Dendritic cell treated with granulocyte-macrophage colony-stimulating factor and Interleukin-4, amounts not matched to agents 40 ng/mL and 50 ng/mL, for 4 days (primary cell): ENCODE results near the gene RNF152.
"Not testable (repeated sequence)": the region's sequence is repeated elsewhere in the genome, so short reads cannot be mapped to it uniquely, and the experiment has no call there.

ENCODE experiments used
- H3K27ac Mint-ChIP-seq: one replicate; pipeline ENCODE4 v1.8.0; 2022; ENCODE audit warnings: mild to moderate bottlenecking, mixed read lengths
- H3K27me3 Mint-ChIP-seq: one replicate; pipeline ENCODE4 v1.8.0; 2022; ENCODE audit warnings: mild to moderate bottlenecking, mixed read lengths
- H3K36me3 Mint-ChIP-seq: one replicate; pipeline ENCODE4 v1.8.0; 2022; ENCODE audit warnings: low read depth, mixed read lengths
- H3K4me1 Mint-ChIP-seq: one replicate; pipeline ENCODE4 v1.8.0; 2022; ENCODE audit warnings: low read depth, mixed read lengths
- H3K4me3 Mint-ChIP-seq: one replicate; pipeline ENCODE4 v1.8.0; 2022; ENCODE audit warnings: mild to moderate bottlenecking, moderate library complexity, mixed read lengths
- H3K9me3 Mint-ChIP-seq: one replicate; pipeline ENCODE4 v1.8.0; 2022; ENCODE audit warnings: mixed read lengths
- intact Hi-C: fragments of 100-400 bp; cut with micrococcal nuclease; formaldehyde crosslinking; loops from one replicate; pipeline ENCODE4 v1.15.0; 2022

The RNF152 gene

GRCh38 chr18:61803393-61803792 is 89.4 kb downstream of the RNF152 start:
- no peaks in the 10 kb centered on the region for H3K36me3 Mint-ChIP-seq
- peaks cover 4% of the 10 kb centered on the region for H3K27me3 Mint-ChIP-seq
- intact Hi-C loops: no loop called here
- no peak overlapping the region for H3K27ac Mint-ChIP-seq
- no peaks in the 10 kb centered on the region for H3K9me3 Mint-ChIP-seq
- H3K4me3 Mint-ChIP-seq: no peak overlapping the region
- H3K4me1 Mint-ChIP-seq: peaks cover 16% of the 10 kb centered on the region

GRCh38 chr18:61797696-61798590 is 94.9 kb downstream of the RNF152 start:
- intact Hi-C loops: no loop called here
- Mint-ChIP-seq H3K27me3 (peaks cover 4% of the 10 kb centered on the region), H3K36me3 (no peaks in the 10 kb centered on the region), H3K4me3 (no peak overlapping the region), H3K9me3 (no peaks in the 10 kb centered on the region), H3K27ac (no peak overlapping the region), H3K4me1 (peaks cover 8% of the 10 kb centered on the region)

- intact Hi-C loops: no loop called here
- Mint-ChIP-seq H3K4me1 (no peaks in the 10 kb centered on the region), H3K27ac (no peak overlapping the region), H3K36me3 (no peaks in the 10 kb centered on the region), H3K27me3 (peaks cover 11% of the 10 kb centered on the region), H3K4me3 (no peak overlapping the region), H3K9me3 (no peaks in the 10 kb centered on the region)
These were observed 101.8 kb downstream of the RNF152 start for GRCh38 chr18:61791031-61791430.

DNA sequence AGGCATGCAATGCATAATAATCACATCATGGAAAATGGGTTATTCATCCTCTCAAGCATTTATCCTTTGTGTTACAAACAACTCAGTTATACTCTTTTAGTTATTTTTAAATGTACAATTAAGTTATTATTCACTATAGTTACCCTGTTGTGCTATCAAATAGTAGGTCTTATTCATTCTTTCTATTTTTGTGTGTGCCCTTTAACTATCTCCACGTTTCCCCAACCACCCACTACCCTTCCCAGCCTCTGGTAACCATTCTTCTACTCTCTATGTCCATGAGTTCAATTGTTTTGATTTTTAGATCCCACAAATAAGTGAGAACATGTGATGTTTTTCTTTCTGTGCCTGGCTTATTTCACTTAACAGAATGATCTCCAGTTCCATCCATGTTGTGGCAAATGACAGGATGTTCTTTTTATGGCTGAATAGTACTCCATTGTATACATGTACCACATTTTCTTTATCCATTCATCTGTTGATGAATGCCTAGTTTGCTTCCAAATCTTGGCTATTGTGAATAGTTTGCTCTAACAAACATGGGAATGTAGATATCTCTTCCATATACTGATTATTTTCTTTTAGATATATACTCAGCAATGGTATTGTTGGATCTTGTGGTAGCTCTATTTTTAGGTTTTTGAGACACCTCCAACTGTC is 105.7 kb downstream of the RNF152 start:
- peaks cover 13% of the 10 kb centered on the region for H3K27me3 Mint-ChIP-seq
- H3K9me3 Mint-ChIP-seq, H3K36me3 Mint-ChIP-seq, H3K4me3 Mint-ChIP-seq, H3K4me1 Mint-ChIP-seq, H3K27ac Mint-ChIP-seq: not testable (repeated sequence)
- intact Hi-C loops: loop anchor here (10.0 kb wide), 1 partner anchor 48 kb away; no protein-coding TSS in a partner anchor

DNA sequence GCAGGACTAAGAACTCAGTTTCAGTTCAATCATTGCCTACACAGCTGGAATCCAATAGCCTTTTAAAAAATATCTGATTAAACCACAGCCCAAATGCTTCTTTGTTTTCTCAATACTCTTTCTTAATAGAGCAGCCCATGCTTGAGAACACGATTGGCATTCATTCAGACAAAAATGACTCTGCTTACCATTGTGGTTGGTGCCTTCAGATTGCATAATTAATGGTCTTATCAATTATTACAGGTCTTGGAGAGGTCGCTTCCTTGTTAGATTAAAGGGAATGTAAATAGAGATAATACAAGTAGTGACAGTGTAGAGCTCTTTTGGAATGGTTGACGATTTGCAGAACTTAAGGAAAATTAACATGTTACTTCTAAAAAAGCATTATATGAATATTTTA is 107.2 kb downstream of the RNF152 start:
- Mint-ChIP-seq H3K4me1 (no peaks in the 10 kb centered on the region), H3K4me3 (no peak overlapping the region), H3K9me3 (no peaks in the 10 kb centered on the region), H3K27ac (no peak overlapping the region), H3K27me3 (peaks cover 9% of the 10 kb centered on the region), H3K36me3 (no peaks in the 10 kb centered on the region)
- intact Hi-C loops: loop anchor here (10.0 kb wide), 1 partner anchor 49 kb away; no protein-coding TSS in a partner anchor

GRCh38 chr18:61784834-61785233 is 108.0 kb downstream of the RNF152 start:
- H3K4me3 Mint-ChIP-seq: no peak overlapping the region
- no peaks in the 10 kb centered on the region for H3K9me3 Mint-ChIP-seq
- H3K36me3 Mint-ChIP-seq: no peaks in the 10 kb centered on the region
- peaks cover 6% of the 10 kb centered on the region for H3K27me3 Mint-ChIP-seq
- H3K4me1 Mint-ChIP-seq: no peaks in the 10 kb centered on the region
- H3K27ac Mint-ChIP-seq: no peak overlapping the region
- intact Hi-C loops: loop anchor here (10.0 kb wide), 1 partner anchor 50 kb away; no protein-coding TSS in a partner anchor

DNA sequence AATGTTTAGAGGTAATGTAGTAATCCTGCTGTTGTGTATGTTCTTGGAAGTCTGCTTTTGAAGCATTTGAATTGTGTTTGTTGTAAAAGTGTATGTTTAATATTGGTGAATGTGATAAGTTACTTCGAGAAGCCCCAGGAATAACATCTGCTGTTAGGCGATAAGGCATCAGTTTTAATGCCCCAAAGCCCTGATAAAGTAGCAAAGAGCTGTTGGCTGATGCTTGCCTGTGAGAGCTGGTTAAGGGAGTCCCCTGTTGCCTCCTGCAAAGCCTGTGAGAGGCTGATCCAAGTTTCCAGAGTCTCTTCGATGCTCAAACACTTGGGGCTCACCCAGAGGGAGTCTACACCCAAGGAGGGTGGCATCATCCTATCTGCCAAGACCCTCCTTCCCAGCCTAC is 110.3 kb downstream of the RNF152 start:
- Mint-ChIP-seq H3K36me3 (no peaks in the 10 kb centered on the region), H3K27me3 (peaks cover 9% of the 10 kb centered on the region), H3K4me1 (no peaks in the 10 kb centered on the region), H3K9me3 (no peaks in the 10 kb centered on the region), H3K27ac (no peak overlapping the region), H3K4me3 (no peak overlapping the region)
- intact Hi-C loops: loop anchor here (10.0 kb wide), 1 partner anchor 52 kb away; no protein-coding TSS in a partner anchor

- peaks cover 10% of the 10 kb centered on the region for H3K9me3 Mint-ChIP-seq
- intact Hi-C loops, H3K4me1 Mint-ChIP-seq, H3K27me3 Mint-ChIP-seq, H3K36me3 Mint-ChIP-seq, H3K4me3 Mint-ChIP-seq, H3K27ac Mint-ChIP-seq: not testable (repeated sequence)
These were observed 116.6 kb downstream of the RNF152 start for GRCh38 chr18:61776201-61776600.

DNA sequence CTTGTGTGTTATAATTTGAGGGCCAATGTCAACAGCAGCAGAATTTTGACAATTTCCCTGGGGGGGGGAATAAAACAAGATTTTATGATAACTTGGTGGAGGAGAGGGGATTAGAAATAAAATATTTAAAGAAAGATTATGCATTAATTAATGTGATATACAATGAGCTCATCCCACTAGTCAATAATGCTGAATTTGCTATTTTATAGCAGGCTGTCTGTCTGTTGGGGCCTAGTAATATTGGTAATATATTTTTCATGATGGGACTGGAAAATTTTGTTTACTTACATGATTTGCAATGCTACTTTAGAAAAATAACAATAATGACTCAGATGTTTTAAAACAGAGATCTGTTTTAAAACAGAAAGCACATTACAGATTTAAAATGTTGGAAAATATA is 118.0 kb downstream of the RNF152 start:
- H3K27me3 Mint-ChIP-seq: peaks cover 5% of the 10 kb centered on the region
- no peak overlapping the region for H3K27ac Mint-ChIP-seq
- intact Hi-C loops: no loop called here
- peaks cover 10% of the 10 kb centered on the region for H3K9me3 Mint-ChIP-seq
- H3K4me1 Mint-ChIP-seq: peaks cover 6% of the 10 kb centered on the region
- H3K36me3 Mint-ChIP-seq: no peaks in the 10 kb centered on the region
- H3K4me3 Mint-ChIP-seq: no peak overlapping the region

DNA sequence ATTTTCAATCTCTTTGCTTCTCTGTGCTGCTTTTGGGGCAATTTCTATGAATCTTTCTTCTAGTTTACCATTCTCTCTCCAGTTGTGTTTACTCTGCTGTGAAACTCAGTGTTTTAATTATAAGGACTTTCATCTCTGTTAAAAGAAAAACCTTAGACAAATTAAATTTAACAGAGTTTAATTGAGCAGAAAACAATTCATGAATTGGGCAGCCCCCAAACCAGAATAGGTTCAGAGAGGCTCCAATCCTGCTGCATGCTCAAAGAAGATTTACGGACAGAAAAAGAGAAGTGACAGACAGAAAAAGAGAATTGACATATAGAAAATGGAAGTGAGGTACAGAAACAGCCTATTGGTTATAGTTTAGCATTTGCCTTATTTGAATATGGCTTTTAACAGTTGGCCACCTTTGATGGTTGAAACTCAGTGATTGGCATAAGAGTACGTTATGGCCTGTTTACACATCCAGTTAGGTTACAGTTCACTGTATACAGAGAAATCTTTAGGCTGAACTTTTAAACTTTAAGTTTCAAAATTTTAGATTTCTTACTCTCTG is 120.4 kb downstream of the RNF152 start:
- Mint-ChIP-seq H3K36me3 (no peaks in the 10 kb centered on the region), H3K9me3 (peaks cover 10% of the 10 kb centered on the region), H3K27me3 (peaks cover 1% of the 10 kb centered on the region), H3K27ac (no peak overlapping the region), H3K4me1 (peaks cover 6% of the 10 kb centered on the region), H3K4me3 (no peak overlapping the region)
- intact Hi-C loops: no loop called here

DNA sequence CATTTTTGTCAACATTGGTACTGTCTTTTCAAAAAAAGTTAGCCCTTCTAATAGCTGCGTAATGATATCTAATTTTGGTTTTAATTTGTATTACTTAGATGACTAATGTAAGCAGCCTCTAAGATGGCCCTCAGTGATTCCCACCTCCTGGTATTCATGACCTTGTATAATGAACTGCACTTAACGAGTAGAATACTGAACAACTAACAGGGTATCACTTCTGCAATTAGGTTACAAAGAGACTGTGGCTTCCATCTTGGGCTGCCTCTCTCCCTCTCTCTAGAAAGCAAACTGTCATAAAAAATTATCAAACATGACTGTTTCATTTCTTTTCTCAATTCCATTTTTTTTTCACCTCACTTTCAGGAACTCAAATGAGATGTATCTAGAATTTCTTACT is 120.9 kb downstream of the RNF152 start:
- Mint-ChIP-seq H3K4me1 (peaks cover 6% of the 10 kb centered on the region), H3K27me3 (peaks cover 1% of the 10 kb centered on the region), H3K36me3 (no peaks in the 10 kb centered on the region), H3K9me3 (peaks cover 10% of the 10 kb centered on the region), H3K27ac (no peak overlapping the region), H3K4me3 (no peak overlapping the region)
- intact Hi-C loops: no loop called here

DNA sequence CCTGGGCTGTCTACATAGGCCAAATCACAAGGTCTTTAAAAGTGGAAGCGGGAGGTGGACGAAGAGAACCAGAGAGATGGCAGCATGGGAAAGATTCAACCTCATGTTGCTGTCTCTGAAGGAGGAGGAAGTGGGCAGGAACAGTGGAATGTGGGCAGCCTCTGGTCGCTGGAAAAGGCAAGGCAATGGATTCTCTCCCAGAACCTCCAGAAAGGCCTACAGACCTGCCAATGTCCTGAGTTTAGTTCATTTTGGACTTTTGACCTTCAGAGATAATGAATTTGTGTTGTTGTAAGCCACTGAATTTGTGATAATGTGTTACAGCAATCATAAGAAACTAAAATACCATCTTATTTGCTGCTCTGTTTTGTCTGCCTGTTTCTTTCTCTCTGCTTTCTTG is 122.5 kb downstream of the RNF152 start:
- no peaks in the 10 kb centered on the region for H3K9me3 Mint-ChIP-seq
- intact Hi-C loops: no loop called here
- H3K36me3 Mint-ChIP-seq: no peaks in the 10 kb centered on the region
- H3K4me1 Mint-ChIP-seq: peaks cover 6% of the 10 kb centered on the region
- peaks cover 3% of the 10 kb centered on the region for H3K27me3 Mint-ChIP-seq
- no peak overlapping the region for H3K4me3 Mint-ChIP-seq
- no peak overlapping the region for H3K27ac Mint-ChIP-seq

DNA sequence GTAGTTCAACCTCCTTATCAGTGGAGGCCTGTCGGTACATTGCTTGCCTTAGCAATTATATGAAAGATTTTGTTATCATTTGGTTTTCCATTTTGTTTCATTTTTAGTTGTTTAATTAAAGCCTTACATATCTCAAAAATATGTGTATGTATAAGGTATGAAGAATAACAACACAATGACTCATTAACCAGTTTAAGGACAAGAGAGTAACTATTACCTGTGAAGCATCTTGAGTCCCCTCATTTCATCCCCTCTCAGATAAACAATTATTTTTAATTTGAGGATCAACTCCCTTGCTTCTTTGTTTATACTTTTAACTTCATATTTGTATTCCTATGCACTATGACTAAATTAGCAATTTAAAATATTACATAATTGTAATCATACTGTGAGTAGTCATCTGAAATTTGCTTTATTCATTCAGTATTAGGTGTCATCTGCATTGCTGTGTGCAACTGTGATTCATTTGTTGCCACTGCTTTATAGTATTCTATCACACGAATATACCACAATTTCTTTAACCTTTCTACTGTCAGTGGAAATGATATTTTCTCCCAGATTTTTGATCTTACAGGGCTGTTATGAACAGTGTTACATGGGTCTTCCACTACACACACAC is 126.4 kb downstream of the RNF152 start:
- intact Hi-C loops: no loop called here
- Mint-ChIP-seq H3K36me3 (no peaks in the 10 kb centered on the region), H3K27ac (no peak overlapping the region), H3K9me3 (no peaks in the 10 kb centered on the region), H3K27me3 (peaks cover 18% of the 10 kb centered on the region), H3K4me3 (no peak overlapping the region), H3K4me1 (peaks cover 6% of the 10 kb centered on the region)

DNA sequence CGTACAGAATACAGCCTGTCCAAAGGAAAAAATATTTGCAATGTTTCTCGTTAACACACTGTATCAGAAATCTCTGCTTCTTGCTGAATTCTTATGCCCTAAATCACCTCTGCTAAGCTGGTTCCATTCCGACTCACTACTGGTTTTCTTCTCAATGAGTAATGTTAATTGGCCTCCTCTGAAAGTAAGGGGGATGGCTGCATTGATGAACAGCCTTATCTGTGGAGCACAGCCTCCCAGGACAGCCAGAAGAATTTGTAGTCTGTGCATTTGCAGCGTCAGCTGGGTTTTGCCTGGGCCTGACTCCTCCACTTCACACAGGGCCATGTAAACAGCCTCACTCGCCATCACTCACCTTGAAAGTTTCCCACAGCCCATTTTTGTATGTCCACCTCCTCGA is 127.7 kb downstream of the RNF152 start:
- H3K27me3 Mint-ChIP-seq: peaks cover 20% of the 10 kb centered on the region
- no peaks in the 10 kb centered on the region for H3K36me3 Mint-ChIP-seq
- no peaks in the 10 kb centered on the region for H3K4me1 Mint-ChIP-seq
- H3K27ac Mint-ChIP-seq: no peak overlapping the region
- peaks cover 7% of the 10 kb centered on the region for H3K9me3 Mint-ChIP-seq
- no peak overlapping the region for H3K4me3 Mint-ChIP-seq
- intact Hi-C loops: no loop called here
